Activated T-cell treated with anti-CD3 and anti-CD28 coated beads, Interleukin-2, amount 50 U/mL, for 4 hours (primary cell): ENCODE results near the gene CAPN11. TPM values are rescaled to one million over a fixed set of nuclear protein-coding genes. Genes with fewer than 3 reads are reported as not detected.

Experiments used
- ATAC-seq, 2 donors: fragments of 200-7000 bp; cut with Tn5 transposase; one replicate each; pipeline ENCODE4 v1.10.0; 2021
- DNase-seq: peaks from one replicate; pipeline ENCODE4 v3.0.0-alpha.2; 2020
- H3K27me3 Mint-ChIP-seq: one replicate; pipeline ENCODE4 v1.8.0; 2021; ENCODE audit warnings: low read depth, mixed read lengths
- H3K36me3 Mint-ChIP-seq: one replicate; pipeline ENCODE4 v1.8.0; 2022; ENCODE audit warnings: mixed read lengths; ENCODE audit not compliant: insufficient read depth
- H3K4me1 Mint-ChIP-seq: one replicate; pipeline ENCODE4 v1.8.0; 2021; ENCODE audit warnings: low read depth, mixed read lengths
- H3K4me3 Mint-ChIP-seq: one replicate; pipeline ENCODE4 v1.8.0; 2021; ENCODE audit warnings: mild to moderate bottlenecking, moderate library complexity, mixed read lengths
- H3K9me3 Mint-ChIP-seq: one replicate; pipeline ENCODE4 v1.8.0; 2021; ENCODE audit warnings: mixed read lengths
- total RNA-seq, 3 donors: library from RNA; stranded (reverse); gene quantifications; one replicate each; pipeline ENCODE4 v1.2.1, GENCODE V29; 2021

The CAPN11 gene
- total RNA-seq, 3 donors from 2014 or later, result 0.68 TPM; not detected in 2

GRCh38 chr6:44126320-44127149 is 32.1 kb upstream of the CAPN11 start:
- Mint-ChIP-seq H3K4me3 (peak overlapping the region; percentile 79), H3K27me3 (no peaks in the 10 kb centered on the region), H3K4me1 (peaks cover 58% of the 10 kb centered on the region), H3K36me3 (peaks cover 1% of the 10 kb centered on the region), H3K9me3 (no peaks in the 10 kb centered on the region)
- ATAC-seq (peak; percentile 85 to 87), DNase-seq (peak; percentile 71)

GRCh38 chr6:44127186-44128019 is 31.2 kb upstream of the CAPN11 start, which contains the start of the genes MRPL14 and TMEM63B:
TSS of gene MRPL14 (minus strand) at chr6:44127452. CDS start at chr6:44116611, 10,841 bp downstream.
TSS of gene TMEM63B (plus strand) at chr6:44127554. CDS start at chr6:44134585, 7,031 bp downstream.
- DNase-seq (peak; percentile 90), ATAC-seq (peak; percentile 83)
- Mint-ChIP-seq H3K36me3 (peaks cover 1% of the 10 kb centered on the region), H3K9me3 (no peaks in the 10 kb centered on the region), H3K4me3 (peak within 1 kb of the TSS; percentile 79), H3K4me1 (peaks cover 57% of the 10 kb centered on the region), H3K27me3 (no peaks in the 10 kb centered on the region)

DNA sequence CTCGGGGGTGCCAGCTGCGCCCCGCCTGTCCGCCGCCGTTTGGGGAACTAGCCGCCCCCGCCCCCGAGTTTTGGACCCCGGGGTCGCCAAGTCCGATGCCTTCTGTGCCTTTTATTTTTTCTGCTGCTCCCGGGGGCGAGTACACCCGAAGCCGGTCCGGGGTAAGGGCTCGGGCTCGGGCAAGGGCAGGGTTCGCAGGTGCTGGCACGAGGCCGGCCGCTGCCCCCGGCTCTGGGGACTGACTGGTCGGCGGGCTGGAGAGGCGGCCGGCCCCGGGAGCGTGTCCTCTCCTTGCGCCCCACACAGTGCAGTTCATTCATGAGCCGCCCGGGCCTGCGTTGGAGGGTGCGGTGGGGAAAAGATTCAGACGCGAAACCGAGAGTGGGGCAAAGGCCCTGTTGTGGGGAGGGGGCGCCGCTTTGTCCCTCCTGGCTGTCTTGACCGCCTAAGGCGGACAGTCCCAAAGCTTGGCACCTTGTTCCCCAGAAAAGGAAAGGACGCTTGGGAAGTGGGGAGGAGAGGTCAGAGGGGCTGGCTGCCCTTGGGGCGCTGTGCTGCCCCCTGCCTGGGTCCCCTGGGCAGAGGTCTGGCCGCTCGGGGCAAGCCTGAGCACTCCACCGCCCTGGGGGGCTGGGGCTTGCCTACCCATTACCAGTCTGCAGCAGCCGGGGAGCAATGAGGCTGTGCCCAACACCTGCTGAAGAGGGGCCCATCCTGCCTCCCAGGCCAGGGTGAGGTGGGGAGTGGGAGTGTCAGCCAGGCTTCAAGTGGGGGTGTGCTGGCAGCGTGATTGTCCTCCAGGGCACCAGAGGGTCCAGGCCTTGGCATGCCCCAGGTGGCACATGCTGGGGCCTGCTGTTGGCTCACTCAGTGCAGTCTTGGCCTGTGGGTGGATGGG is 30.4 kb upstream of the CAPN11 start:
- DNase-seq, result no peak
- Mint-ChIP-seq H3K4me1 (peaks cover 54% of the 10 kb centered on the region), H3K36me3 (peaks cover 1% of the 10 kb centered on the region), H3K27me3 (no peaks in the 10 kb centered on the region), H3K9me3 (no peaks in the 10 kb centered on the region), H3K4me3 (peak overlapping the region; percentile 79)
- ATAC-seq, result no peak

GRCh38 chr6:44129841-44130322 is 28.7 kb upstream of the CAPN11 start:
- Mint-ChIP-seq H3K4me3 (no peak overlapping the region), H3K36me3 (peaks cover 1% of the 10 kb centered on the region)

GRCh38 chr6:44131892-44132291 is 26.7 kb upstream of the CAPN11 start:
- H3K4me3 Mint-ChIP-seq, result no peak overlapping the region
- H3K27me3 Mint-ChIP-seq, result no peaks in the 10 kb centered on the region
- peaks cover 24% of the 10 kb centered on the region for H3K4me1 Mint-ChIP-seq
- ATAC-seq, result no peak
- DNase-seq, result no peak
- no peaks in the 10 kb centered on the region for H3K9me3 Mint-ChIP-seq
- peaks cover 1% of the 10 kb centered on the region for H3K36me3 Mint-ChIP-seq

More at GRCh38 chr6:44129841-44130322, 28.7 kb upstream of the CAPN11 start:
- no peak for ATAC-seq
- no peak for DNase-seq
- no peaks in the 10 kb centered on the region for H3K27me3 Mint-ChIP-seq
- no peaks in the 10 kb centered on the region for H3K9me3 Mint-ChIP-seq
- H3K4me1 Mint-ChIP-seq, result peaks cover 40% of the 10 kb centered on the region

DNA sequence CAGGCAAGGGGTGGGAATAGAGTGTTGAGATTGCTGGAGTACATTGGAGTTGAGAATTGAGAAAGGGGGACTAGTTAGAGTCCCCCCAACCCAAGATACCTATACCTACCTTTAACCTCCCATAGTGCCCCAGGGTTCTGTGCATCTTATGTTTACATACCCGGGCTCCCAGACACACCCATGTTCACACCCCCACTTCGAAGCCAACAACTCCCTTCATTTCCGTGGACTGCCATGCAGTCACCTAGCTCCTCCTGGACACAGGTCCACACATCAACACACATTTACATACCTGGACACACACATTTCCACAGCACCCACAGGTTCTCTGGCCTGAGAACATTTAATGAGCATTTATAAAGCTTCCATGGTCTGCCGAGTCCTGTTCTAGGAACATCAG is 26.1 kb upstream of the CAPN11 start:
- Mint-ChIP-seq H3K27me3 (no peaks in the 10 kb centered on the region), H3K4me3 (no peak overlapping the region), H3K36me3 (peaks cover 1% of the 10 kb centered on the region), H3K9me3 (no peaks in the 10 kb centered on the region), H3K4me1 (peaks cover 24% of the 10 kb centered on the region)
- ATAC-seq (no peak), DNase-seq (no peak)

DNA sequence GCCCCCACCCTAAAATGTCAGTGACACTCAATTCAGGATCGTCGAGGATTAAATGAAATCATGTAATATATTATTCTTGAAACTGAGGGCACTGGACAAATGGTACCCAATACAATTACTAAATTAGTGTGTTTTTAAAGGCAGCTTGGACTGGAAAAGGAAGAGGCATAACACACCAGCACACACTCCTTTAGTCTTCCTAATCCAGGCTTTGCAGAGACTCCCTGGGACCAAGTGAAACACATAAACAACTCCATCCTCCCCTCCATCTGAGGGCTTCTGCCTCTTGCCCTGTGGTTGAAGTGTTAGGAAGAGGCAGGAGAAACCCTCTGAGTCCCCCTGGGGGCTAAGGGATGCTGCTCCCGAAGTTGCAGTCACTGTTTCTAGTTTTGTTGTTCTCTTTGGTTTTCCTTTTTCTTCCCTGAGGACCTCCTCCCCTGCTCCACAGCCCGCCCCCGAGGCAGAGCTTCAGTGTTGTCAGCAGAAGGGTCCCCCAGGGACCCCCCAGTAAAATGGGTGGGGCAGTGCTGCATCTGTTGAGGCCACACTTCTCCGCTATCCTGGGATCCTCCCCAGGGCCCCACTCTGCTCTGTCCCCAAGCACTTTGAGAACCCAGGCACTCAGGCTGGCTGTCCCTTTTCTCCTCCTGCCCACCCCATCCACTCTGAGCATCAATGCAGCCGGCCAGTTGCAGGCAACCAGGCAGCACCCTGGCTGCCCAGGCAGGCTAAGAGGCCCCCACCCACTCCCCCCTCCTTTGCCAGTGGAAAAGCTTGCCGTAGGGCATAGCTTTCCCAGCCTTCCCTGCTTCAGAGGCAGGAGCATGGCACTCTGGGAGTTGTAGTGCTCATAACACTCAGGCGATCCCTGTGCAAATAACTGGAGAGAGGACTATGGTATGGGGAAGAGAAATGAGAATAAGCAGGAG is 25.4 kb upstream of the CAPN11 start:
- DNase-seq, result no peak
- peak in 1 of 2 donors; percentile 39 for ATAC-seq
- H3K27me3 Mint-ChIP-seq, result no peaks in the 10 kb centered on the region
- no peak overlapping the region for H3K4me3 Mint-ChIP-seq
- peaks cover 1% of the 10 kb centered on the region for H3K36me3 Mint-ChIP-seq
- H3K4me1 Mint-ChIP-seq, result peaks cover 23% of the 10 kb centered on the region
- H3K9me3 Mint-ChIP-seq, result no peaks in the 10 kb centered on the region

- ATAC-seq, result no peak
- no peaks in the 10 kb centered on the region for H3K27me3 Mint-ChIP-seq
- peaks cover 20% of the 10 kb centered on the region for H3K4me1 Mint-ChIP-seq
- no peaks in the 10 kb centered on the region for H3K9me3 Mint-ChIP-seq
- peaks cover 1% of the 10 kb centered on the region for H3K36me3 Mint-ChIP-seq
- DNase-seq, result no peak
- no peak overlapping the region for H3K4me3 Mint-ChIP-seq
Measured at GRCh38 chr6:44133981-44134711, 24.5 kb upstream of the CAPN11 start.

GRCh38 chr6:44135173-44135758 is 23.4 kb upstream of the CAPN11 start:
- DNase-seq, result no peak
- no peaks in the 10 kb centered on the region for H3K27me3 Mint-ChIP-seq
- no peaks in the 10 kb centered on the region for H3K9me3 Mint-ChIP-seq
- peaks cover 13% of the 10 kb centered on the region for H3K4me1 Mint-ChIP-seq
- ATAC-seq, result no peak
- no peak overlapping the region for H3K4me3 Mint-ChIP-seq
- H3K36me3 Mint-ChIP-seq, result peaks cover 9% of the 10 kb centered on the region

DNA sequence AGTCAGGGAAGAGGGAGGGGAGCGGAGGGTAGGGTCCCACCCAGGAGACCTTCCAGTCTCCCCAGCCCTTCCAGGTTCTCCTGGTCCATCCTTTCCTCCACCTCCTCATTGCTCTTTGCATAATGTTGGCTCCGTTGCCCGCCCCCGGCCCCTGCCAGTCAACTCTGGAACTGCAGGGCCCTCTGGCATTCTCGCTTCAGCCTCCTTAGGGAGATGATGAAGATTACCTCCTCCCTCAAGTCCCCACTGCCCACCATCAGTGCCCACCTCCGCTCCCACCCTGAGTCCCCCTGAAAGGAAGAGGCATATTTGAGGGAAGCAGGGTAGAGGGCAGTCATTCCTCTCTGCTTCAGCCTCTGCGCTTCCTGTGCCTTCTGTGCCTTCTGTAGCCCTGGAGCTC is 22.7 kb upstream of the CAPN11 start:
- H3K27me3 Mint-ChIP-seq, result no peaks in the 10 kb centered on the region
- H3K4me1 Mint-ChIP-seq, result peaks cover 13% of the 10 kb centered on the region
- DNase-seq (no peak), ATAC-seq (no peak)
- no peaks in the 10 kb centered on the region for H3K9me3 Mint-ChIP-seq
- peaks cover 12% of the 10 kb centered on the region for H3K36me3 Mint-ChIP-seq
- no peak overlapping the region for H3K4me3 Mint-ChIP-seq

DNA sequence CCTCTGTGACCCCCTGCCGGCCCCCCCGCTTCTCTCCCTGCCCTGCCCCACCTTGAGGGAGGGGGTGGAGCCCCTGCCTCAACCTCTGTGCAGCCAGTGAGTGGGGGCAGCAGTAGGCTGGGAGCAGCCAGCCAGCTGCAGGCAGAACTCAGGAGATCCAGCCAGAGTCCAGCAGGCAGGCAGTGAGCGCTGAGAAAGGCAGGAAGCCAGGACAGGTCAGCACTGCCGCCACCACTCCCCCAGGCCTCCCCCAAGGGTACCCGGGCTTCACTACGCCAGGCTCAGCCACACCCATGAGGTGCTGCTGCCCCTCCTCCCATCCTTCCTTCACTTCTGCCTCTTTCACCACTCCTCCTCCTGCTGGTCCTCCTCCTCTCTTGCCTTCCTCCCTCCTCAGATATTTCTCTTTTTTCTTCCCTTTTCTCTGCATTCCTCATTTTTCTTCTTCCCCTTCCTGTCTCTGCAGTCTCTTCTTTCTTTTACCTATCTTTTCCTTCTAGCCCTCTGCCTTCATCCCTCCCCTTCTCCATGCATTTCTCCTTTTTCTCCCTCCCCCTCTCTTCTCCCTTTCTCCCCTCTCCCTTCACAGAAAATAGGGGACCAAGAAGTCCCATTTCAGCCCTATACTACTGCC is 19.8 kb upstream of the CAPN11 start:
- no peaks in the 10 kb centered on the region for H3K27me3 Mint-ChIP-seq
- no peaks in the 10 kb centered on the region for H3K9me3 Mint-ChIP-seq
- DNase-seq (no peak), ATAC-seq (no peak)
- no peak overlapping the region for H3K4me3 Mint-ChIP-seq
- H3K4me1 Mint-ChIP-seq, result no peaks in the 10 kb centered on the region
- peaks cover 12% of the 10 kb centered on the region for H3K36me3 Mint-ChIP-seq

DNA sequence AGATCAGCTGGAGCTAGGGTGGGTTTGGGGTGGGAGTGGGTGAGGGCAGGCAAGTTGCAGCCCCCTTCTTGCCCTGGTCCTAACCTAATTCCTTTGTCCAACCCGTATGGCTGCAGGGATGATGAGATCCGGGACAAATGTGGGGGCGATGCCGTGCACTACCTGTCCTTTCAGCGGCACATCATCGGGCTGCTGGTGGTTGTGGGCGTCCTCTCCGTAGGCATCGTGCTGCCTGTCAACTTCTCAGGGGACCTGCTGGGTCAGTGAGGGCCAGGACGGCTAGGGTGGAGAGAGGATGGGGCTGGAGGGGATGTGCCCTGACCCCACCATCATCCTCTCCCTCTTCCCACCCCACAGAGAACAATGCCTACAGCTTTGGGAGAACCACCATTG is 19.3 kb upstream of the CAPN11 start:
- no peak for ATAC-seq
- H3K36me3 Mint-ChIP-seq, result peaks cover 15% of the 10 kb centered on the region
- DNase-seq, result no peak
- no peaks in the 10 kb centered on the region for H3K27me3 Mint-ChIP-seq
- no peaks in the 10 kb centered on the region for H3K9me3 Mint-ChIP-seq
- H3K4me1 Mint-ChIP-seq, result no peaks in the 10 kb centered on the region
- H3K4me3 Mint-ChIP-seq, result no peak overlapping the region
